T-helper 2 cell (primary cell): Measurements from ENCODE around the gene SFSWAP.
"Not testable (repeated sequence)": the region's sequence is repeated elsewhere in the genome, so short reads cannot be mapped to it uniquely, and the experiment has no call there.

Experiments
- DNase-seq, 5 experiments: peaks; one replicate each; pipeline versions ENCODE4 v3.0.0 to v3.0.0-alpha.2; 2012 to 2022

The SFSWAP gene

GRCh38 chr12:131736446-131737149, 25.7 kb downstream of the SFSWAP start:
- DNase-seq: no peak

- DNase-seq: no peak
Measured at GRCh38 chr12:131737150-131737827, 26.4 kb downstream of the SFSWAP start.

- DNase-seq: no peak
Measured at GRCh38 chr12:131738196-131738595, 27.3 kb downstream of the SFSWAP start.

- no peak for DNase-seq
Measured at GRCh38 chr12:131740626-131741025, 29.7 kb downstream of the SFSWAP start.

GRCh38 chr12:131742761-131743160, 31.9 kb downstream of the SFSWAP start:
- not testable (repeated sequence) for DNase-seq

- not testable (repeated sequence) for DNase-seq
Measured at GRCh38 chr12:131743410-131743809, 32.5 kb downstream of the SFSWAP start.

- not testable (repeated sequence) for DNase-seq
Measured at GRCh38 chr12:131743880-131744279, 33.0 kb downstream of the SFSWAP start.

- DNase-seq: not testable (repeated sequence)
Measured at GRCh38 chr12:131744675-131745074, 33.8 kb downstream of the SFSWAP start.

- no peak for DNase-seq
Measured at GRCh38 chr12:131745706-131746105, 34.8 kb downstream of the SFSWAP start.

GRCh38 chr12:131747276-131748177, 36.6 kb downstream of the SFSWAP start:
- no peak for DNase-seq

GRCh38 chr12:131749618-131750315, 38.9 kb downstream of the SFSWAP start:
- no peak for DNase-seq

GRCh38 chr12:131751335-131751734, 40.4 kb downstream of the SFSWAP start:
- no peak for DNase-seq

GRCh38 chr12:131752451-131752850, 41.6 kb downstream of the SFSWAP start:
- no peak for DNase-seq

- DNase-seq: no peak
Measured at GRCh38 chr12:131753005-131753404, 42.1 kb downstream of the SFSWAP start.

GRCh38 chr12:131753757-131754156, 42.9 kb downstream of the SFSWAP start:
- DNase-seq: no peak

- DNase-seq: no peak
Measured at GRCh38 chr12:131754184-131754583, 43.3 kb downstream of the SFSWAP start.

- peak in 1 of 5 experiments; percentile 74 for DNase-seq
Measured at GRCh38 chr12:131755305-131756113, 44.6 kb downstream of the SFSWAP start.

- no peak for DNase-seq
Measured at GRCh38 chr12:131756441-131756840, 45.6 kb downstream of the SFSWAP start.

- DNase-seq: no peak
Measured at GRCh38 chr12:131757111-131757510, 46.2 kb downstream of the SFSWAP start.

GRCh38 chr12:131758016-131758739, 47.3 kb downstream of the SFSWAP start:
- DNase-seq: no peak

- DNase-seq: no peak
Measured at GRCh38 chr12:131759176-131759575, 48.3 kb downstream of the SFSWAP start.
